ENCODE data around the gene RHEB.

Gene RHEB

GRCh38 chr7:151446412-151446811 is 73.3 kb downstream of the RHEB start:
- no peak overlapping the region for H3K4me3 ChIP-seq (ENCODE audit: low read depth, low read length)
- DNase-seq (ENCODE audit: low read depth) = no peak
- TF ChIP-seq CTCF (IDR thresholded peaks at IDR 0.05; ENCODE audit: low read depth, low read length, missing control alignments) = no peak

- no peak for DNase-seq (ENCODE audit: low read depth)
- no peak overlapping the region for H3K4me3 ChIP-seq (ENCODE audit: low read depth, low read length)
- TF ChIP-seq CTCF (IDR thresholded peaks at IDR 0.05; ENCODE audit: low read depth, low read length, missing control alignments) = no peak
These were observed 75.1 kb downstream of the RHEB start for GRCh38 chr7:151444632-151445031.

GRCh38 chr7:151442776-151443496 is 76.8 kb downstream of the RHEB start:
- DNase-seq (ENCODE audit: low read depth) = no peak
- no peak for TF ChIP-seq CTCF (IDR thresholded peaks at IDR 0.05; ENCODE audit: low read depth, low read length, missing control alignments)

GRCh38 chr7:151440799-151441445 is 78.8 kb downstream of the RHEB start:
- no peak overlapping the region for H3K4me3 ChIP-seq (ENCODE audit: low read depth, low read length)
- TF ChIP-seq CTCF (IDR thresholded peaks at IDR 0.05; ENCODE audit: low read depth, low read length, missing control alignments) = no peak
- no peak for DNase-seq (ENCODE audit: low read depth)

More at GRCh38 chr7:151442776-151443496, 76.8 kb downstream of the RHEB start:
- no peak overlapping the region for H3K4me3 ChIP-seq (ENCODE audit: low read depth, low read length)

GRCh38 chr7:151439855-151440798 is 79.6 kb downstream of the RHEB start, which contains the start of gene CRYGN:
Gene CRYGN, minus strand, starts transcription at chr7:151440141. Its CDS starts 224 bp downstream, at chr7:151439917.
- TF ChIP-seq CTCF (IDR thresholded peaks at IDR 0.05; ENCODE audit: low read depth, low read length, missing control alignments) = no peak
- no peak within 1 kb of the TSS for H3K4me3 ChIP-seq (ENCODE audit: low read depth, low read length)
- DNase-seq (ENCODE audit: low read depth) = no peak

GRCh38 chr7:151438864-151439601 is 80.7 kb downstream of the RHEB start:
- no peak for TF ChIP-seq CTCF (IDR thresholded peaks at IDR 0.05; ENCODE audit: low read depth, low read length, missing control alignments)
- H3K4me3 ChIP-seq (ENCODE audit: low read depth, low read length) = no peak overlapping the region

More at GRCh38 chr7:151438864-151439601, 80.7 kb downstream of the RHEB start:
- DNase-seq (ENCODE audit: low read depth) = no peak

Measured in GM12864 (cell line).